HCT116 (cell line): ENCODE data around the gene TMEM50B. TPM values are rescaled to one million over a fixed set of nuclear protein-coding genes. Genes with fewer than 3 reads are reported as not detected.

ENCODE experiments used
- ATAC-seq: fragments of 200-7000 bp; cut with Tn5 transposase; 2 replicates; pipeline ENCODE4 v1.9.1; 2020; ENCODE audit warnings: mild to moderate bottlenecking, moderate library complexity
- BruUV-seq: library from RNA; stranded (reverse); fragments of 400-500 nt; replicated peaks from 2 replicates; lab custom pipeline; 2021; lab: Mats Ljungman, UMichigan
- CTCF ChIA-PET: fragments of 300-600 bp; sonication (Branson Sonifier 250); formaldehyde crosslinking; loops from one replicate; lab custom pipeline; 2021; ENCODE audit warnings: antibody characterized with exemption; lab: Charles Lee
- POLR2A ChIA-PET: fragments of 300-600, 350-600 bp; sonication (Branson Sonifier 250); formaldehyde crosslinking; loops from one replicate; lab custom pipeline; 2021; ENCODE audit warnings: antibody characterized with exemption; lab: Charles Lee
- RAD21 ChIA-PET, 2 experiments: fragments of 300-600 bp; sonication (Branson Sonifier 250); formaldehyde crosslinking; loops; one replicate each; lab custom pipeline; 2023; ENCODE audit warnings: low total read pairs in 2 of 2; ENCODE audit not compliant: uncharacterized antibody in 2 of 2, unreplicated experiment in 2 of 2, low non-redundant PET in 1 of 2; lab: Charles Lee
- DNase-seq: peaks from one replicate; pipeline ENCODE4 v3.0.0-alpha.2; 2010; ENCODE audit warnings: low read depth, low spot score
- H2AFZ ChIP-seq: fragments of 200-600 bp; shearing (Covaris generic), sonication (generic); 2 replicates; pipeline ENCODE4 v1.6.1; 2017; ENCODE audit warnings: low read depth, mixed run types, mixed read lengths, antibody characterized with exemption, low read length; ENCODE audit not compliant: poor library complexity, severe bottlenecking
- H3K27ac ChIP-seq: 2 replicates; pipeline ENCODE4 v1.5.1; 2012; ENCODE audit warnings: low read depth, low read length
- H3K27me3 ChIP-seq: fragments of 200-600 bp; sonication (generic); 2 replicates; pipeline ENCODE4 v1.6.1; 2016; ENCODE audit warnings: mixed run types, low read length, mixed read lengths; ENCODE audit not compliant: insufficient read depth
- H3K36me3 ChIP-seq, 2 experiments: fragments of 200-500 bp in 1 of 2; fragments of 200-600 bp in 1 of 2; sonication (Bioruptor generic) in 1 of 2; sonication (generic) in 1 of 2; 2 replicates each; pipeline versions ENCODE4 v1.5.1 to v1.6.1; 2014 to 2016; ENCODE audit warnings: low read length in 2 of 2, inconsistent platforms in 1 of 2, mixed read lengths in 1 of 2, mixed run types in 1 of 2; ENCODE audit not compliant: insufficient read depth in 2 of 2, control insufficient read depth in 1 of 2
- H3K4me1 ChIP-seq, 2 experiments: fragments of 200-600 bp in 1 of 2; sonication (generic) in 1 of 2; 2 replicates each; pipeline versions ENCODE4 v1.5.1 to v1.6.1; 2012 to 2017; ENCODE audit warnings: low read length in 2 of 2, inconsistent platforms in 1 of 2, mild to moderate bottlenecking in 1 of 2, mixed read lengths in 1 of 2, mixed run types in 1 of 2, moderate library complexity in 1 of 2; ENCODE audit not compliant: insufficient read depth in 2 of 2, control insufficient read depth in 1 of 2
- H3K4me2 ChIP-seq: fragments of 200-600 bp; sonication (generic); 2 replicates; pipeline ENCODE4 v1.6.1; 2017; ENCODE audit warnings: mixed run types, low read length, mixed read lengths
- H3K4me3 ChIP-seq, 2 experiments: fragments of 200-600 bp in 1 of 2; sonication (generic) in 1 of 2; replicated peaks in 1 of 2; 2 replicates each; pipeline ENCODE4 v1.5.1; 2011 to 2016; ENCODE audit warnings: low read length in 2 of 2, control low read depth in 1 of 2, low read depth in 1 of 2, mild to moderate bottlenecking in 1 of 2, mixed read lengths in 1 of 2, mixed run types in 1 of 2
- H3K79me2 ChIP-seq: fragments of 200-600 bp; sonication (generic); 2 replicates; pipeline ENCODE4 v1.6.1; 2017; ENCODE audit warnings: mild to moderate bottlenecking, mixed run types, low read length, moderate library complexity, mixed read lengths; ENCODE audit not compliant: insufficient read depth
- H3K9ac ChIP-seq: fragments of 200-600 bp; sonication (generic); 2 replicates; pipeline ENCODE4 v1.6.1; 2016; ENCODE audit warnings: low read length, mixed read lengths
- H3K9me2 ChIP-seq: fragments of 200-600 bp; sonication (generic), shearing (Covaris generic); 2 replicates; pipeline ENCODE4 v1.6.1; 2017; ENCODE audit warnings: mixed run types, mild to moderate bottlenecking, moderate library complexity; ENCODE audit not compliant: insufficient read depth
- H3K9me3 ChIP-seq, 2 experiments: fragments of 200-500 bp in 1 of 2; fragments of 200-600 bp in 1 of 2; sonication (Bioruptor generic) in 1 of 2; sonication (generic) in 1 of 2; 2 replicates each; pipeline ENCODE4 v1.6.1; 2014 to 2017; ENCODE audit warnings: low read length in 2 of 2, mixed read lengths in 2 of 2, inconsistent platforms in 1 of 2, low read depth in 1 of 2, mild to moderate bottlenecking in 1 of 2, mixed run types in 1 of 2, moderate library complexity in 1 of 2; ENCODE audit not compliant: control insufficient read depth in 1 of 2, insufficient read depth in 1 of 2
- H4K20me1 ChIP-seq: fragments of 200-600 bp; sonication (generic), shearing (Covaris generic); 2 replicates; pipeline ENCODE4 v1.6.1; 2017; ENCODE audit warnings: mixed run types, mild to moderate bottlenecking, moderate library complexity; ENCODE audit not compliant: insufficient read depth
- ATF3 ChIP-seq: IDR thresholded peaks from 2 replicates; pipeline ENCODE4 v1.6.1; 2012
- CBX3 ChIP-seq: IDR thresholded peaks from 2 replicates; pipeline ENCODE4 v1.6.1; 2012; ENCODE audit warnings: low read depth
- CEBPB ChIP-seq: IDR thresholded peaks from 2 replicates; pipeline ENCODE4 v1.6.1; 2012; ENCODE audit warnings: low read depth
- CTCF ChIP-seq, 3 experiments: fragments of 200-600 bp in 1 of 3; sonication (generic) in 1 of 3; IDR thresholded peaks in 2 of 3; conservative IDR thresholded peaks in 1 of 3; 2 replicates each; pipeline ENCODE4 v1.5.1; 2012 to 2017; ENCODE audit warnings: low read depth in 2 of 3, low read length in 2 of 3, antibody characterized with exemption in 1 of 3, borderline replicate concordance in 1 of 3, control low read depth in 1 of 3, mild to moderate bottlenecking in 1 of 3, mixed read lengths in 1 of 3, mixed run types in 1 of 3, moderate library complexity in 1 of 3; ENCODE audit not compliant: insufficient read depth in 1 of 3
- EGR1 ChIP-seq: IDR thresholded peaks from 2 replicates; pipeline ENCODE4 v1.6.1; 2012; ENCODE audit warnings: low read depth
- ELF1 ChIP-seq: IDR thresholded peaks from 2 replicates; pipeline ENCODE4 v1.6.1; 2012; ENCODE audit warnings: low read depth, borderline replicate concordance
- EZH2 ChIP-seq: fragments of 200-600 bp; sonication (generic); IDR thresholded peaks from 2 replicates; pipeline ENCODE4 v1.6.1; 2017; ENCODE audit warnings: antibody characterized with exemption, mixed run types
- EZH2phosphoT487 ChIP-seq: fragments of 200-600 bp; IDR thresholded peaks from 2 replicates; pipeline ENCODE4 v1.6.1; 2018; ENCODE audit warnings: antibody characterized with exemption, borderline replicate concordance
- FOSL1 ChIP-seq: IDR thresholded peaks from 2 replicates; pipeline ENCODE4 v1.6.1; 2012; ENCODE audit warnings: low read depth
- JUND ChIP-seq: IDR thresholded peaks from 2 replicates; pipeline ENCODE4 v1.6.1; 2012
- MAX ChIP-seq: IDR thresholded peaks from 2 replicates; pipeline ENCODE4 v1.6.1; 2012
- RAD21 ChIP-seq: IDR thresholded peaks from 2 replicates; pipeline ENCODE4 v1.6.1; 2012; ENCODE audit warnings: low read depth, mild to moderate bottlenecking
- REST ChIP-seq: IDR thresholded peaks from 2 replicates; pipeline ENCODE4 v1.6.1; 2012; ENCODE audit warnings: low read depth
- SIN3A ChIP-seq: IDR thresholded peaks from 2 replicates; pipeline ENCODE4 v1.6.1; 2012; ENCODE audit warnings: low read depth
- SP1 ChIP-seq: IDR thresholded peaks from 2 replicates; pipeline ENCODE4 v1.6.1; 2012; ENCODE audit warnings: low read depth
- TCF7L2 ChIP-seq: IDR thresholded peaks from 2 replicates; pipeline ENCODE4 v1.7.0; 2011; ENCODE audit warnings: borderline replicate concordance, inconsistent platforms; ENCODE audit not compliant: insufficient read depth, insufficient read length; ENCODE audit errors: extremely low read depth
- YY1 ChIP-seq: IDR thresholded peaks from 2 replicates; pipeline ENCODE4 v1.6.1; 2011; ENCODE audit warnings: low read length, low read depth, moderate library complexity, mild to moderate bottlenecking; ENCODE audit not compliant: insufficient replicate concordance; ENCODE audit errors: extremely low read depth
- ZBTB33 ChIP-seq: IDR thresholded peaks from 2 replicates; pipeline ENCODE4 v1.6.1; 2011; ENCODE audit warnings: mild to moderate bottlenecking, low read length, moderate library complexity; ENCODE audit not compliant: insufficient replicate concordance; ENCODE audit errors: extremely low read depth
- ZNF274 ChIP-seq: fragments of 200-500 bp; sonication (Bioruptor generic); IDR thresholded peaks from 2 replicates; pipeline ENCODE4 v1.6.1; 2014; ENCODE audit warnings: mild to moderate bottlenecking, low read depth, low read length, inconsistent platforms
- intact Hi-C: fragments of 100-400 bp; cut with micrococcal nuclease; formaldehyde crosslinking; loops from 2 replicates; pipeline ENCODE4 v1.10.0; 2022
- total RNA-seq: library from RNA; stranded (reverse); gene quantifications from one replicate; pipeline ENCODE4 v1.2.1, GENCODE V29; 2021; ENCODE audit not compliant: unreplicated experiment

TMEM50B gene
- total RNA-seq, 1 experiment from 2014 or later: 18.8 TPM

- DNase-seq (no peak), ATAC-seq (no peak)
- intact Hi-C loops: no loop called here
- no peaks in the 10 kb centered on the region for H3K9me3 ChIP-seq
- no peaks in the 10 kb centered on the region for H3K9me2 ChIP-seq
- RAD21 ChIA-PET: no interaction called here
- H3K4me1 ChIP-seq: peaks cover 2 to 31% of the 10 kb centered on the region in 2 experiments; a peak in 3 of 4 replicates
- H3K36me3 ChIP-seq: peaks cover 2 to 10% of the 10 kb centered on the region in 2 experiments; a peak in 2 of 4 replicates
- no peak overlapping the region for H2AFZ ChIP-seq
- H3K79me2 ChIP-seq: peaks cover 59% of the 10 kb centered on the region
- peaks cover 4% of the 10 kb centered on the region; the same call in 1 of the 2 replicates for H4K20me1 ChIP-seq
- H3K27ac ChIP-seq: no peak overlapping the region
- no peaks in the 10 kb centered on the region for H3K27me3 ChIP-seq
- TF ChIP-seq SIN3A (no peak), ZBTB33 (no peak), FOSL1 (no peak), EZH2phosphoT487 (no peak), CTCF (IDR thresholded peaks at IDR 0.05 in 2 of 3, conservative IDR thresholded peaks at IDR 0.05 in 1 of 3; ENCODE audit: borderline replicate concordance in 1 of 3, insufficient read depth in 1 of 3, low read depth in 2 of 3, low read length in 2 of 3) (no peak), ELF1 (no peak), MAX (no peak), TCF7L2 (no peak), EGR1 (no peak), EZH2 (no peak), ZNF274 (no peak), SP1 (no peak), REST (no peak), RAD21 (no peak), ATF3 (no peak), CBX3 (no peak), CEBPB (no peak), JUND (no peak), YY1 (no peak)
- TF ChIP-seq, all 23 proteins: peak for 0
- ChIA-PET POLR2A (no interaction called here), CTCF (no interaction called here)
- Histone ChIP-seq H3K9ac (no peak overlapping the region), H3K4me2 (no peak overlapping the region), H3K4me3 (no peak overlapping the region)
- BruUV-seq: no TSS peak
Observed at GRCh38 chr21:33414926-33415325, 64.8 kb downstream of the TMEM50B start.
